Measurements from ENCODE around the gene TMEM139.
"Not testable (repeated sequence)": the region's sequence is repeated elsewhere in the genome, so short reads cannot be mapped to it uniquely, and the experiment has no call there.

TMEM139 gene

GRCh38 chr7:143289888-143290287 lies 5.1 kb downstream of the TMEM139 start:
- not testable (repeated sequence) for DNase-seq

- no peak for DNase-seq
Measured at GRCh38 chr7:143290293-143290692, 5.5 kb downstream of the TMEM139 start.

- DNase-seq: no peak
Measured at GRCh38 chr7:143292876-143293275, 8.1 kb downstream of the TMEM139 start.

- no peak for DNase-seq
Measured at GRCh38 chr7:143295870-143296269, 11.1 kb downstream of the TMEM139 start.

GRCh38 chr7:143296686-143297085 lies 11.9 kb downstream of the TMEM139 start:
- no peak for DNase-seq

GRCh38 chr7:143299346-143299745 lies 14.6 kb downstream of the TMEM139 start:
- no peak for DNase-seq

GRCh38 chr7:143299840-143300239 lies 15.1 kb downstream of the TMEM139 start:
- peak; percentile 79 for DNase-seq

GRCh38 chr7:143300959-143301935 lies 16.5 kb downstream of the TMEM139 start:
- DNase-seq: no peak

- DNase-seq: no peak
Measured at GRCh38 chr7:143303733-143304132, 19.0 kb downstream of the TMEM139 start.

GRCh38 chr7:143304938-143305337 lies 20.2 kb downstream of the TMEM139 start:
- no peak for DNase-seq

- peak; percentile 78 for DNase-seq
Measured at GRCh38 chr7:143305423-143306070, 20.8 kb downstream of the TMEM139 start.

GRCh38 chr7:143308632-143309031 lies 23.9 kb downstream of the TMEM139 start:
- DNase-seq: no peak

- DNase-seq: no peak
Measured at GRCh38 chr7:143314127-143314526, 29.4 kb downstream of the TMEM139 start.

GRCh38 chr7:143315776-143316175 lies 31.0 kb downstream of the TMEM139 start, which contains the start of gene CLCN1:
TSS of gene CLCN1 (plus strand) at chr7:143316111. CDS start at chr7:143316213, 102 bp downstream.
- no peak for DNase-seq

- DNase-seq: no peak
Measured at GRCh38 chr7:143316492-143316891, 31.7 kb downstream of the TMEM139 start.

- no peak for DNase-seq
Measured at GRCh38 chr7:143318661-143319060, 33.9 kb downstream of the TMEM139 start.

- no peak for DNase-seq
Measured at GRCh38 chr7:143320620-143321019, 35.9 kb downstream of the TMEM139 start.

- DNase-seq: no peak
Measured at GRCh38 chr7:143321242-143321641, 36.5 kb downstream of the TMEM139 start.

GRCh38 chr7:143321734-143322133 lies 37.0 kb downstream of the TMEM139 start:
- peak; percentile 45 for DNase-seq

GRCh38 chr7:143322760-143323633 lies 38.2 kb downstream of the TMEM139 start:
- no peak for DNase-seq

- no peak for DNase-seq
Measured at GRCh38 chr7:143323653-143324052, 38.9 kb downstream of the TMEM139 start.

GRCh38 chr7:143325240-143325639 lies 40.5 kb downstream of the TMEM139 start:
- no peak for DNase-seq

- no peak for DNase-seq
Measured at GRCh38 chr7:143327903-143328302, 43.1 kb downstream of the TMEM139 start.

All from CD4-positive, alpha-beta T cell treated with Interleukin-17A for 4 hours (primary cell).